ENCODE results near the gene ANP32A. TPM values are rescaled to one million over a fixed set of nuclear protein-coding genes. Genes with fewer than 3 reads are reported as not detected.
A peak's percentile ranks its signal among the peaks of the same experiment; 100 is the strongest.

ANP32A gene
- total and polyA plus RNA-seq, 4 experiments from 2014 or later: 52.7 to 134 (median 99.1) TPM

DNA sequence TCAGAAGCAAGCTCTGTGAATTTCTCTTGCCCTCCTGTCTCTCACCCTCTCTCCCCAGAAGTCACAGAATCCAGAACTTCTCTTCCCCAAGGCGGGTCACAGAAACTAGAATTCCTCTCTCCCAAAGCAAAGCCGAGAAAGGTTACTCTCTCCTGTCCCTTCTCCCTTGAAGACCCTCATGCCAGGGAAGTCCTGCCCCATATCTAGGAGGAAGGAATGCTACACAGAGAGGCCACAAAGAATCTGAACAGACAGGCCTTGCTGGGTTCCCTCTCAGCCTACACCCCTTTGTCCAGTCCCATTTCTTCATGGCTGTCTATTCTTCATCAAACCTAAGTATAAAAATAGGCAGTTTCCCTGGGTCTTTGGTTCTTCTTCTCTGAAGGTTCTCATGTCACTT, 29.8 kb downstream of the ANP32A start:
- Histone ChIP-seq H3K27me3 (ENCODE audit: insufficient read depth, low read length) (no peaks in the 10 kb centered on the region), H3K4me1 (ENCODE audit: insufficient read depth, low read length) (peaks cover 64% of the 10 kb centered on the region), H3K4me3 (ENCODE audit: low read length in 2 of 2) (no peak overlapping the region), H3K36me3 (ENCODE audit: insufficient read depth, low read length) (peaks cover 15% of the 10 kb centered on the region), H3K27ac (ENCODE audit: low read depth, low read length) (peak overlapping the region; percentile 53), H3K9me3 (ENCODE audit: control insufficient read depth in 1 of 2, low read length in 2 of 2) (no peaks in the 10 kb centered on the region)
- intact Hi-C loops (cut with micrococcal nuclease): no loop called here
- H3K4me3 Mint-ChIP-seq: peak overlapping the region in 2 of 8 donors; percentile 25 to 64
- no peaks in the 10 kb centered on the region for H3K27me3 Mint-ChIP-seq
- CTCF ChIA-PET (ENCODE audit: partially characterized antibody): no interaction called here
- POLR2A ChIA-PET (ENCODE audit: partially characterized antibody): interaction anchor here (6.0 kb wide), 1 partner anchor 27 kb away, joined by 92 read pairs; the partner anchor contains the start of gene ANP32A
- peak overlapping the region; percentile 86 to 97 (median 93) for H3K27ac Mint-ChIP-seq
- H3K4me1 Mint-ChIP-seq: peaks cover 44 to 67% (median 56%) of the 10 kb centered on the region in 4 donors
- DNase-seq: no peak
- H3K9me3 Mint-ChIP-seq: peaks cover 0 to 1% (median 0%) of the 10 kb centered on the region in 8 donors
- peaks cover 8 to 38% of the 10 kb centered on the region in 2 donors for H3K36me3 Mint-ChIP-seq

DNA sequence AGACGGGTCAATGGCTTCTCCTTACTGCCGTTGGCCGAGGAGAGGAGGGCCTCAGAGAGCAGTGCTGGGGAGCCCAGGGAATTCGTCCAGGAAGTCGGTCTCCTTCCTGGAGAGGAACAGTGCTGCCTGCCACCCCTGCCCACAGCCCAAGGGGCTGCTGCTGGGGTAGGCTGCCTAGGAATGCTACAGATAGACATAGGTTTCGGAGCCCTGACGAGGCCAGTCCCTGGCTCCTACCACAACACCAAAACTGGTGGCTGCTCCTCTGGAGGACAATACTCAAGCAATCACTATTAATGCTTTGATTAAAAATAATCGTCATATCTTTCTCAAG, 30.5 kb downstream of the ANP32A start:
- Mint-ChIP-seq H3K27me3 (no peaks in the 10 kb centered on the region), H3K4me3 (no peak overlapping the region), H3K4me1 (peaks cover 41 to 60% (median 51%) of the 10 kb centered on the region in 4 donors), H3K27ac (peak overlapping the region in 5 of 7 donors; percentile 57 to 92 (median 80)), H3K36me3 (peaks cover 5 to 43% of the 10 kb centered on the region in 2 donors), H3K9me3 (peaks cover 0 to 1% (median 0%) of the 10 kb centered on the region in 8 donors)
- Histone ChIP-seq H3K4me1 (ENCODE audit: insufficient read depth, low read length) (peaks cover 57% of the 10 kb centered on the region), H3K27ac (ENCODE audit: low read depth, low read length) (no peak overlapping the region), H3K9me3 (ENCODE audit: control insufficient read depth in 1 of 2, low read length in 2 of 2) (no peaks in the 10 kb centered on the region), H3K27me3 (ENCODE audit: insufficient read depth, low read length) (no peaks in the 10 kb centered on the region), H3K4me3 (ENCODE audit: low read length in 2 of 2) (no peak overlapping the region), H3K36me3 (ENCODE audit: insufficient read depth, low read length) (peaks cover 22% of the 10 kb centered on the region)
- ChIA-PET POLR2A (ENCODE audit: partially characterized antibody) (interaction anchor here (6.0 kb wide), 1 partner anchor 28 kb away, joined by 92 read pairs; the partner anchor contains the start of gene ANP32A), CTCF (ENCODE audit: partially characterized antibody) (no interaction called here)
- DNase-seq: no peak
- intact Hi-C loops (cut with micrococcal nuclease): no loop called here

DNA sequence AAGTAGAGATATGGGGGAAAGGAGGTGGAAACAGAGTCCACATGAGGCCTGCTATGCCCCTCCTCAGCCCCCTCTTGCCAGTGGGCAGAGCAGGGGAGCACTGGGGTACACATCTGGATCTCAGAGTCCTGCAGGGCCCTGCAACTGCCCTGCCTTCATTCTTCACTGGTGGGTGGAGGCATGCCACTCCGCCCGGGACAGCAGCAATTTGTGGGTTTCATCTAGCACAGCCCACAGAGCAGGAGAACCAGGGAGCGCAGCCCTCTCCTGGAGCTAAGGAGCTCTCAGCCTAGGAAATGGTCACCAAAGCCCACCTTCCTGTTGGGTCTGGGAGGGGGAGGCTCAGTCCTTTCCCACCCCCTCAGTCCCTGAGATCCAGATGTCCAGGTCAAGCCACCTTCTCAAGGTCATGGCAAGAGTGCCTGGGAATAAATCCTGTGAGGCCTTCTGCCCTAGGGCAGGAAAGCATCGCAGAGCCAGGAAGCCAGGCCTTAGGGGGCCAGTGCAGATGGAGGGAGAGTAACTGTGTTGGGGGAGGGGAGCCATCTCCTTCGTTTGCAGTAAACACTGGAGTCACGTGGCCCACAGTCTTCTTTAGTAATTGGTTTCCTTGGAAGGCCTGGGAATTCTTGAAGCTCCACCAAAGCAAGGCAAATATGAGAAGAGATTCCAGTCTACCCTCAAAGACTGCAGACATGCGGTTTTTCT, 31.0 kb downstream of the ANP32A start:
- Histone ChIP-seq H3K36me3 (ENCODE audit: insufficient read depth, low read length) (peaks cover 28% of the 10 kb centered on the region), H3K27me3 (ENCODE audit: insufficient read depth, low read length) (no peaks in the 10 kb centered on the region), H3K9me3 (ENCODE audit: control insufficient read depth in 1 of 2, low read length in 2 of 2) (no peaks in the 10 kb centered on the region), H3K27ac (ENCODE audit: low read depth, low read length) (no peak overlapping the region), H3K4me3 (ENCODE audit: low read length in 2 of 2) (no peak overlapping the region), H3K4me1 (ENCODE audit: insufficient read depth, low read length) (peaks cover 51% of the 10 kb centered on the region)
- H3K9me3 Mint-ChIP-seq: peaks cover 0 to 1% (median 0%) of the 10 kb centered on the region in 8 donors
- H3K4me3 Mint-ChIP-seq: no peak overlapping the region
- ChIA-PET POLR2A (ENCODE audit: partially characterized antibody) (interaction anchor here (1.0 to 1.8 kb wide), 3 partner anchors 13 to 30 kb away, joined by 3 to 4 read pairs (median 3); no protein-coding TSS in a partner anchor), CTCF (ENCODE audit: partially characterized antibody) (interaction anchor here (10.7 kb wide), 1 partner anchor 39 kb away, joined by 84 read pairs; no protein-coding TSS in a partner anchor)
- H3K36me3 Mint-ChIP-seq: peaks cover 5 to 47% of the 10 kb centered on the region in 2 donors
- intact Hi-C loops (cut with micrococcal nuclease): no loop called here
- H3K27ac Mint-ChIP-seq: peak overlapping the region; percentile 17 to 86 (median 79)
- no peaks in the 10 kb centered on the region for H3K27me3 Mint-ChIP-seq
- peaks cover 35 to 55% (median 46%) of the 10 kb centered on the region in 4 donors for H3K4me1 Mint-ChIP-seq
- no peak for DNase-seq

DNA sequence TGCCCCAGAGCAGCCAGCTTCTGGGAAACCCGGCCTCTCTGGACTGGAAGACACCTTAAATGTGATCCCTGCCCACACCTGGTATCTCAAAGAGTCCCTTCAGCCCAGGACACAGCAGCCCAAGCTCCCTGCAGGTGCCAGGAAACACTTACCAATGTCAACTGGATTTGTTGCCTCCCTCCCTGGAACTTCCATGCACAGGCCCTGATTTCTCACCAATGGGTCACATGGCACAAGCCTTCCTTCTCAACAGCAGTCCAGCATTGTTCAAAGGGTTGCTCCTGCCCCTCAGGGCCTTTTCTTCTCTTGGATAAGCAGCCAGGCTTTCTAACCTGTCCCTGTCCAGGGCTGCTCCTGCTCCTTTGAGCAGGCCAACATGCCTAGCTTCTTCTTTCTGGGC, 31.6 kb downstream of the ANP32A start:
- H3K27me3 ChIP-seq (ENCODE audit: insufficient read depth, low read length): no peaks in the 10 kb centered on the region
- peaks cover 5 to 50% of the 10 kb centered on the region in 2 donors for H3K36me3 Mint-ChIP-seq
- peak overlapping the region in 4 of 7 donors; percentile 32 to 86 (median 66) for H3K27ac Mint-ChIP-seq
- peaks cover 45% of the 10 kb centered on the region for H3K4me1 ChIP-seq (ENCODE audit: insufficient read depth, low read length)
- H3K9me3 ChIP-seq (ENCODE audit: control insufficient read depth in 1 of 2, low read length in 2 of 2): no peaks in the 10 kb centered on the region
- no peak for DNase-seq
- H3K36me3 ChIP-seq (ENCODE audit: insufficient read depth, low read length): peaks cover 30% of the 10 kb centered on the region
- no peaks in the 10 kb centered on the region for H3K27me3 Mint-ChIP-seq
- H3K9me3 Mint-ChIP-seq: peaks cover 0 to 1% (median 0%) of the 10 kb centered on the region in 8 donors
- CTCF ChIA-PET (ENCODE audit: partially characterized antibody): interaction anchor here (1.2 to 10.7 kb wide), 2 partner anchors 40 to 115 kb away, joined by 4 to 84 read pairs; no protein-coding TSS in a partner anchor
- no peak overlapping the region for H3K27ac ChIP-seq (ENCODE audit: low read depth, low read length)
- POLR2A ChIA-PET (ENCODE audit: partially characterized antibody): interaction anchor here (1.0 to 1.8 kb wide), 3 partner anchors 13 to 30 kb away, joined by 3 to 4 read pairs (median 3); no protein-coding TSS in a partner anchor
- intact Hi-C loops (cut with micrococcal nuclease): no loop called here
- H3K4me1 Mint-ChIP-seq: peaks cover 30 to 49% (median 40%) of the 10 kb centered on the region in 4 donors
- no peak overlapping the region for H3K4me3 Mint-ChIP-seq
- H3K4me3 ChIP-seq (ENCODE audit: low read length in 2 of 2): no peak overlapping the region

DNA sequence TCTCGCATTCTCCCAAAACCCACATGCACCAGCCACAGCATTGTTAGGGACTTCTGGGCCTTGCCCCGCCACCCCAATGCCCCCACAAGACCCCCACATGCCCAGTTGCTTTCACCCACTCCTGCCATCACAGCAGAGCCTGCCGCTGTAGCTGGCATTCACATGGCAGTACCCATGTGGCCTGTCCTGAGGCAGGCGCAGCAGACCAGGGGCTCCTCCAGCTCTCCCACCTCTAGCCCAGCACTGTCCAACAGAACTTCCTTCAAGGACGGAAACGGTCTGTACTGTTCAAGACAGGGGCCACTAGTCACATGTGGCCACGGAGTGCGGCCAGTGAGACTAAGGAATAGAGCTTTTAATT, 32.5 kb downstream of the ANP32A start:
- peaks cover 29 to 47% (median 38%) of the 10 kb centered on the region in 4 donors for H3K4me1 Mint-ChIP-seq
- DNase-seq: no peak
- H3K9me3 Mint-ChIP-seq: peaks cover 0 to 1% (median 0%) of the 10 kb centered on the region in 8 donors
- peak overlapping the region in 4 of 7 donors; percentile 7 to 52 (median 22) for H3K27ac Mint-ChIP-seq
- H3K27ac ChIP-seq (ENCODE audit: low read depth, low read length): no peak overlapping the region
- no peak overlapping the region for H3K4me3 ChIP-seq (ENCODE audit: low read length in 2 of 2)
- no peaks in the 10 kb centered on the region for H3K27me3 Mint-ChIP-seq
- no peaks in the 10 kb centered on the region for H3K27me3 ChIP-seq (ENCODE audit: insufficient read depth, low read length)
- no peak overlapping the region for H3K4me3 Mint-ChIP-seq
- H3K36me3 Mint-ChIP-seq: peaks cover 5 to 55% of the 10 kb centered on the region in 2 donors
- intact Hi-C loops (cut with micrococcal nuclease): no loop called here
- no peaks in the 10 kb centered on the region for H3K9me3 ChIP-seq (ENCODE audit: control insufficient read depth in 1 of 2, low read length in 2 of 2)
- POLR2A ChIA-PET (ENCODE audit: partially characterized antibody): interaction anchor here (1.3 to 1.8 kb wide), 2 partner anchors 29 to 31 kb away, joined by 3 to 4 read pairs; no protein-coding TSS in a partner anchor
- CTCF ChIA-PET (ENCODE audit: partially characterized antibody): interaction anchor here (1.2 to 10.7 kb wide), 4 partner anchors 12 to 114 kb away, joined by 3 to 89 read pairs (median 44); no protein-coding TSS in a partner anchor
- H3K36me3 ChIP-seq (ENCODE audit: insufficient read depth, low read length): peaks cover 33% of the 10 kb centered on the region
- peaks cover 37% of the 10 kb centered on the region for H3K4me1 ChIP-seq (ENCODE audit: insufficient read depth, low read length)

DNA sequence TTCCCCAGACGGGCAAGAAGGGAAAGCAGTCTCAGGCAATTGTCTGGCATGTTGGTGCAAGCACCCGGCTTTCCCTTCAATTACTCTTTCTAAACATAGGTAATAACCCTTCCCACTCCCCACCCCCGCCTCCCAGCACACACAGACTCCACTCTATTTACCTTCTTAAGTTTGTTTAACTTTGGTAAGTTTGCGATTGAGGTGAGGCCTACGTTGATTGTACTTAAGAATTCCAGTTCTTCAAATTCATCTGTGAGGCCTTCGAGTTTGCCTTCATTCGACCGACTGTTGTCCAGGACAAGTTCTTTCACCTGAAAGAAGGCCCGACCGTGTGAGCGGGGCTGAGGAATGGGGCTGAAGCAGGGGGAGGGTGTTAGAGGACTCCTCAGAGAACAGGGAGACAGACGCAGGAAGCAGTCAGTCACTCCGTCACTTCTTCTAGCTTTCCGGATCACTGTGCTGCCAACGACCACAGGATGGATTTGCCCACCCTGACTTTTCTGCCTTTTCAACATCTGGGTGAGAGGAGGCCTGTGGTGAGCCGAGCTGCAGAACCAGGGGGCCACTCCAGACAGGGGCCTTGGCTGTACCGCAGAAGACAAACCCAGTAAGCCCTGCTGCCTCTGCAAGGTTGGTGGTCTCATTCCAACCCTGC, 33.0 kb downstream of the ANP32A start:
- Mint-ChIP-seq H3K27me3 (no peaks in the 10 kb centered on the region), H3K36me3 (peaks cover 10 to 56% of the 10 kb centered on the region in 2 donors), H3K9me3 (peaks cover 0 to 1% (median 0%) of the 10 kb centered on the region in 8 donors), H3K27ac (peak overlapping the region in 3 of 7 donors; percentile 7 to 27 (median 18)), H3K4me1 (peaks cover 28 to 47% (median 38%) of the 10 kb centered on the region in 4 donors), H3K4me3 (no peak overlapping the region)
- Histone ChIP-seq H3K36me3 (ENCODE audit: insufficient read depth, low read length) (peaks cover 38% of the 10 kb centered on the region), H3K27me3 (ENCODE audit: insufficient read depth, low read length) (no peaks in the 10 kb centered on the region), H3K9me3 (ENCODE audit: control insufficient read depth in 1 of 2, low read length in 2 of 2) (no peaks in the 10 kb centered on the region), H3K27ac (ENCODE audit: low read depth, low read length) (no peak overlapping the region), H3K4me3 (ENCODE audit: low read length in 2 of 2) (no peak overlapping the region), H3K4me1 (ENCODE audit: insufficient read depth, low read length) (peaks cover 36% of the 10 kb centered on the region)
- DNase-seq: no peak
- POLR2A ChIA-PET (ENCODE audit: partially characterized antibody): interaction anchor here (1.8 kb wide), 1 partner anchor 29 kb away, joined by 4 read pairs; no protein-coding TSS in a partner anchor
- intact Hi-C loops (cut with micrococcal nuclease): no loop called here
- CTCF ChIA-PET (ENCODE audit: partially characterized antibody): interaction anchor here (1.2 to 10.7 kb wide), 5 partner anchors 7 to 114 kb away, joined by 3 to 89 read pairs (median 27); no protein-coding TSS in a partner anchor
